Cardiac fibroblast (primary cell): ENCODE results near the gene PCCA.

Experiments
- DNase-seq, 2 donors: peaks; one replicate each; pipeline versions ENCODE4 v3.0.0 to v3.0.0-alpha.2; 2010; ENCODE audit warnings: low read depth in 2 of 2
- H3K4me3 ChIP-seq, 2 donors: replicated peaks in 1 of 2; 1 replicate in 1 of 2; 2 replicates in 1 of 2; pipeline ENCODE4 v1.5.1; 2011; ENCODE audit warnings: low read depth in 2 of 2, low read length in 2 of 2, mild to moderate bottlenecking in 2 of 2, moderate library complexity in 1 of 2
- CTCF ChIP-seq: IDR thresholded peaks from one replicate; pipeline ENCODE4 v1.5.1; 2011; ENCODE audit warnings: low read depth, mild to moderate bottlenecking, low read length, inconsistent platforms

The PCCA gene

GRCh38 chr13:100247937-100248336 is 159.0 kb downstream of the PCCA start:
- DNase-seq = no peak
- TF ChIP-seq CTCF = no peak
- H3K4me3 ChIP-seq = no peak overlapping the region

GRCh38 chr13:100254002-100254401 is 165.1 kb downstream of the PCCA start:
- peak in 1 of 2 donors; percentile 29 for DNase-seq
- H3K4me3 ChIP-seq = no peak overlapping the region
- no peak for TF ChIP-seq CTCF

GRCh38 chr13:100262404-100262803 is 173.5 kb downstream of the PCCA start:
- TF ChIP-seq CTCF = no peak
- H3K4me3 ChIP-seq = no peak overlapping the region
- no peak for DNase-seq

DNA sequence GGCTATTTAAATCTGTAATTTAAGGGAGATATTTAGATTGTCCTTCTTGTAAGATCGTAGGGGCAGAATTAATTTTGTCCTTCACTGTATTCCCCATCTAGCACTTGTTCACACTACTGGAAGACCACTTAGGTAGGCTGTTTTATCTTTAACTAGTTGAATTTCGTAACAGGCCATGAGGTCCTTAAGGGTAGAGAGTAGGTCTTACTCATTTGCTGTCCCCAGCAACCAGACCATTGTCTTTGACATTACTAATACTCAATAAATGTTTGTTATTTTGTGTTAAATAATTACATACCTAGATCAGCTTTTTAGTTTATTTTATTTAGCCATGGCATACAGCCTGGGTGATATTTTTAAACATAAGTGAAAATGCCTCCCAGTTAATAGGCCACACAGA is 177.1 kb downstream of the PCCA start:
- no peak overlapping the region for H3K4me3 ChIP-seq
- DNase-seq = peak in 1 of 2 donors; percentile 31
- TF ChIP-seq CTCF = no peak

DNA sequence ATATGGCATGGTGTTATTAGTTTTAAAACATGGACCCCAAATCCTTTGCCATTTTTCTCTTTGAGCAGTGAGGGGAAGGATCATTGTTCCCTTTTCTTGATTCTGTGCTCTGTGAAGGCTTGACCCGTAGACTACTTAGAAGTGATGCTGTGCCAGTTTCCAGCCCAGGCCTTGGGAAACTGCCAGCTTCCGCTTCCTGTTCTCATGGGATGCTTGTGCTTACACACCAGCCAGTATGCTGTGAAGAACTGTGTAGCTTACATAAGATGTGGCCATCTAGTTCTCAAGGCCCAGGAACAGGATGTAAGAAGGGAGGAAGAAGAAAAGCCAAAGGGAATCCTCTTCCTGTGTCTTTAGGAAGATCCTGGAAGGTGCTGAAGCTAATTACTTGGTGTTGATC is 180.9 kb downstream of the PCCA start:
- DNase-seq = peak; percentile 89 to 96
- no peak overlapping the region for H3K4me3 ChIP-seq
- TF ChIP-seq CTCF = no peak

- no peak for DNase-seq
- no peak overlapping the region for H3K4me3 ChIP-seq
- no peak for TF ChIP-seq CTCF
Measured at GRCh38 chr13:100273138-100273537, 184.2 kb downstream of the PCCA start.

DNA sequence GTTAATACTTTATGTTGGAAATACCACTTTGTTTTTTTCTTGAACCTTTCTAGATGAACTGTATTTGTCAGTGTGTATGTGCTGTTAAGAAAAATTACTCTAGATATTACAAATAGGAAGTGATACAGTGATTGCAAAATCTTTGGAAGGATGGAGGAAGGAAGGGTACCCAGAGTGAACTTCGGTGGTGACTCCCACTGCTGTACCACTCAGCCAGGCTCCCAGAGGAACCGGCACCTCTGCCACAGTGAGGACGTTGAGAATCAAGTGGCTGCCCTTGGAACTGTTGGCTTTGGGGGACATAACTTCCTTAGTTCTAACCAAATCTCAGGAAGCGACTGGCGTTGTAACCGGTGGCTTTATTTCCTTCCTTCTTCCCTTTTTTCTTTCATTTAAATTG is 184.7 kb downstream of the PCCA start:
- H3K4me3 ChIP-seq = no peak overlapping the region
- no peak for DNase-seq
- TF ChIP-seq CTCF = no peak
